ENCODE results near the gene ZNF683. TPM values are rescaled to one million over a fixed set of nuclear protein-coding genes. Genes with fewer than 3 reads are reported as not detected.

The ZNF683 gene
- polyA plus RNA-seq, 1 donor (not counting 4 experiments of a cell fraction or from before 2014, with no cell fraction given) = not detected

DNA sequence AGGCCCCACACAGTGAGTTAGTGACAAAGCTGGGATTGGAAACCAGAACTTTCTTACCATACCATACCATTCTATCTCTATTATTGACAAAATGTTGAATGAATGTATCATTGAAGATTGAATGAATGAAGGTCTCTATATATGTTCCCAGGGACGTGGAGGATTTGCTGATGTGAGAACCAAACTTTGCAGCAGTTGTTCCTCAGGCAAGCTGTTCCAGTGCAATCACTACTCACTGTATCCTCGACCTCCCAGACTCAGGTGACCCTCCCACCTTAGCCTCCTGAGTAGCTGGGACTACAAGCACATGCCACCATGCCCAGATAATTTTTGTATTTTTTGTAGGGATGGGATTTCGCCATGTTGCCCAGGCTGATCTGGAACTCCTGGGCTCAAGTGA is 26.5 kb upstream of the ZNF683 start:
- dilution Hi-C loops (cut with MboI; ENCODE audit: extremely low pct_ligation_motif_present, low sequenced_read_pairs) = no loop called here

DNA sequence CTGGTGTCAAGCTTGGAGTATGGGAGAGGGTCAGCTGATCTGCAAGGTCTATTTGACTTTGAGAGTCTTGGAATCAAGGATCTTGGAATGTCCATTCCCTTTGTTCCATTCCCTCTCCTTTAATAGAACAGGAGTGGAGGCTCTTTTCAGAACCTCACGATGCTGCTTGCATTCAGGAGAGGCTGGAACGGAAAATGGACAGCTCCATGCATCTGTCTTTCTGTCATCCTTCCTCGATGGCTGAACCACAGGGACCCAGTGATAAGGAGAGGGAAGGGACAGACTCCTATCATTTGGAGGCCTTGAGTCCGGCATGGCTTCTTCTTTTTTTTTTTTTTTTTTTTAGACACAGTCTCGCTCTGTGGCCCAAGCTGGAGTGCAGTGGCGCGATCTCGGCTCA is 23.2 kb upstream of the ZNF683 start:
- DNase-seq (ENCODE audit: low read depth, low spot score) = no peak
- H3K9me3 ChIP-seq (ENCODE audit: control insufficient read depth, low read depth, low read length) = no peaks in the 10 kb centered on the region
- H3K4me3 ChIP-seq (ENCODE audit: control insufficient read depth in 2 of 3, extremely low read depth in 1 of 3, insufficient read depth in 2 of 3, low read depth in 1 of 3, low read length in 3 of 3) = no peak overlapping the region
- H3K36me3 ChIP-seq (ENCODE audit: control insufficient read depth in 2 of 2, extremely low read depth in 1 of 2, insufficient read depth in 2 of 2, low read length in 2 of 2) = no peaks in the 10 kb centered on the region
- H3K9me1 ChIP-seq (ENCODE audit: control insufficient read depth, extremely low read depth, insufficient read depth, low read length) = no peaks in the 10 kb centered on the region
- no peak overlapping the region for H3K9ac ChIP-seq (ENCODE audit: control insufficient read depth, extremely low read depth, insufficient read depth, low read length)
- no peak for FAIRE-seq
- no peak overlapping the region for H3K4me2 ChIP-seq (ENCODE audit: control insufficient read depth, extremely low read depth, insufficient read depth, low read depth, low read length)
- H2AFZ ChIP-seq (ENCODE audit: control insufficient read depth, low read length) = no peak overlapping the region
- H3K27ac ChIP-seq (ENCODE audit: control insufficient read depth, insufficient read depth, low read length) = no peak overlapping the region
- H3K79me2 ChIP-seq (ENCODE audit: control insufficient read depth, insufficient read depth, low read length) = no peaks in the 10 kb centered on the region
- no peaks in the 10 kb centered on the region for H3K4me1 ChIP-seq (ENCODE audit: control insufficient read depth, extremely low read depth, insufficient read depth, low read length)
- no peaks in the 10 kb centered on the region for H4K20me1 ChIP-seq (ENCODE audit: control insufficient read depth, extremely low read depth, insufficient read depth, low read length)
- TF ChIP-seq, protein P1, sequence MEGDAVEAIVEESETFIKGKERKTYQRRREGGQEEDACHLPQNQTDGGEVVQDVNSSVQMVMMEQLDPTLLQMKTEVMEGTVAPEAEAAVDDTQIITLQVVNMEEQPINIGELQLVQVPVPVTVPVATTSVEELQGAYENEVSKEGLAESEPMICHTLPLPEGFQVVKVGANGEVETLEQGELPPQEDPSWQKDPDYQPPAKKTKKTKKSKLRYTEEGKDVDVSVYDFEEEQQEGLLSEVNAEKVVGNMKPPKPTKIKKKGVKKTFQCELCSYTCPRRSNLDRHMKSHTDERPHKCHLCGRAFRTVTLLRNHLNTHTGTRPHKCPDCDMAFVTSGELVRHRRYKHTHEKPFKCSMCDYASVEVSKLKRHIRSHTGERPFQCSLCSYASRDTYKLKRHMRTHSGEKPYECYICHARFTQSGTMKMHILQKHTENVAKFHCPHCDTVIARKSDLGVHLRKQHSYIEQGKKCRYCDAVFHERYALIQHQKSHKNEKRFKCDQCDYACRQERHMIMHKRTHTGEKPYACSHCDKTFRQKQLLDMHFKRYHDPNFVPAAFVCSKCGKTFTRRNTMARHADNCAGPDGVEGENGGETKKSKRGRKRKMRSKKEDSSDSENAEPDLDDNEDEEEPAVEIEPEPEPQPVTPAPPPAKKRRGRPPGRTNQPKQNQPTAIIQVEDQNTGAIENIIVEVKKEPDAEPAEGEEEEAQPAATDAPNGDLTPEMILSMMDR (optimal IDR thresholded peaks at IDR 0.05 in 1 of 3, IDR thresholded peaks at IDR 0.05 in 1 of 3, conservative IDR thresholded peaks at IDR 0.05 in 1 of 3; ENCODE audit: extremely low read depth in 1 of 3, insufficient read depth in 2 of 3, low read length in 3 of 3) = no peak
- no peak for TF ChIP-seq EZH2 (IDR thresholded peaks at IDR 0.05; ENCODE audit: low read length)
- dilution Hi-C loops (cut with MboI; ENCODE audit: extremely low pct_ligation_motif_present, low sequenced_read_pairs) = no loop called here
- no peaks in the 10 kb centered on the region for H3K27me3 ChIP-seq (ENCODE audit: control insufficient read depth, extremely low read depth, insufficient read depth, low read length)

More for the DNA sequence above, 26.5 kb upstream of the ZNF683 start:
- no peaks in the 10 kb centered on the region for H3K9me1 ChIP-seq (ENCODE audit: control insufficient read depth, extremely low read depth, insufficient read depth, low read length)
- H3K4me1 ChIP-seq (ENCODE audit: control insufficient read depth, extremely low read depth, insufficient read depth, low read length) = peaks cover 11% of the 10 kb centered on the region
- H3K36me3 ChIP-seq (ENCODE audit: control insufficient read depth in 2 of 2, extremely low read depth in 1 of 2, insufficient read depth in 2 of 2, low read length in 2 of 2) = no peaks in the 10 kb centered on the region
- no peaks in the 10 kb centered on the region for H3K9me3 ChIP-seq (ENCODE audit: control insufficient read depth, low read depth, low read length)
- FAIRE-seq = no peak
- H3K4me3 ChIP-seq (ENCODE audit: control insufficient read depth in 2 of 3, extremely low read depth in 1 of 3, insufficient read depth in 2 of 3, low read depth in 1 of 3, low read length in 3 of 3) = no peak overlapping the region
- no peak overlapping the region for H2AFZ ChIP-seq (ENCODE audit: control insufficient read depth, low read length)
- H3K27ac ChIP-seq (ENCODE audit: control insufficient read depth, insufficient read depth, low read length) = no peak overlapping the region
- H3K9ac ChIP-seq (ENCODE audit: control insufficient read depth, extremely low read depth, insufficient read depth, low read length) = no peak overlapping the region
- H3K4me2 ChIP-seq (ENCODE audit: control insufficient read depth, extremely low read depth, insufficient read depth, low read depth, low read length) = no peak overlapping the region
- H3K27me3 ChIP-seq (ENCODE audit: control insufficient read depth, extremely low read depth, insufficient read depth, low read length) = no peaks in the 10 kb centered on the region
- DNase-seq (ENCODE audit: low read depth, low spot score) = no peak
- H3K79me2 ChIP-seq (ENCODE audit: control insufficient read depth, insufficient read depth, low read length) = no peaks in the 10 kb centered on the region
- TF ChIP-seq, protein P1 (optimal IDR thresholded peaks at IDR 0.05 in 1 of 3, IDR thresholded peaks at IDR 0.05 in 1 of 3, conservative IDR thresholded peaks at IDR 0.05 in 1 of 3; ENCODE audit: extremely low read depth in 1 of 3, insufficient read depth in 2 of 3, low read length in 3 of 3) = no peak
- no peaks in the 10 kb centered on the region for H4K20me1 ChIP-seq (ENCODE audit: control insufficient read depth, extremely low read depth, insufficient read depth, low read length)
